IMR-90 (cell line): ENCODE measurements around the gene VSX2. TPM values are rescaled to one million over a fixed set of nuclear protein-coding genes. Genes with fewer than 3 reads are reported as not detected.

Source experiments
- ATAC-seq: fragments of 200-7000 bp; cut with Tn5 transposase; 2 replicates; pipeline ENCODE4 v1.9.1; 2020; ENCODE audit warnings: low read depth, mild to moderate bottlenecking, moderate library complexity
- BruUV-seq: library from RNA; stranded (reverse); fragments of 400-500 nt; replicated peaks from 2 replicates; lab custom pipeline; 2021; lab: Mats Ljungman, UMichigan
- CTCF ChIA-PET: fragments of 300-600 bp; formaldehyde crosslinking; extraction: SDS; loops from one replicate; lab custom pipeline; 2021; ENCODE audit warnings: antibody characterized with exemption; lab: Yijun Ruan, JAX
- POLR2A ChIA-PET: fragments of 300-600 bp; sonication (Branson Sonifier 250); formaldehyde crosslinking; loops from one replicate; lab custom pipeline; 2022; ENCODE audit warnings: antibody characterized with exemption; ENCODE audit not compliant: unreplicated experiment; lab: Charles Lee
- DNase-seq: peaks from one replicate; pipeline ENCODE4 v3.0.0; 2013
- H2AFZ ChIP-seq: replicated peaks from 2 replicates; pipeline ENCODE3; 2013; ENCODE audit warnings: low read length, mild to moderate bottlenecking; ENCODE audit not compliant: poor library complexity
- H2AK5ac ChIP-seq: 2 replicates; pipeline ENCODE4 v1.6.1; 2013; ENCODE audit warnings: low read depth, low read length, inconsistent platforms
- H2AK9ac ChIP-seq: replicated peaks from 2 replicates; pipeline ENCODE3; 2013; ENCODE audit warnings: mild to moderate bottlenecking, low read depth, low read length, moderate library complexity; ENCODE audit not compliant: poor library complexity
- H2BK120ac ChIP-seq: 2 replicates; pipeline ENCODE4 v1.6.1; 2013; ENCODE audit warnings: low read depth, low read length, inconsistent platforms
- H2BK15ac ChIP-seq: 3 replicates; pipeline ENCODE4 v1.6.1; 2013; ENCODE audit warnings: low read depth, low read length, inconsistent platforms
- H2BK20ac ChIP-seq: 2 replicates; pipeline ENCODE4 v1.6.1; 2013; ENCODE audit warnings: low read depth, mild to moderate bottlenecking, inconsistent platforms, low read length, moderate library complexity
- H2BK5ac ChIP-seq: 2 replicates; pipeline ENCODE4 v1.6.1; 2013; ENCODE audit warnings: mild to moderate bottlenecking, low read depth, low read length, inconsistent platforms; ENCODE audit not compliant: poor library complexity, severe bottlenecking
- H3K14ac ChIP-seq: replicated peaks from 2 replicates; pipeline ENCODE4 v1.6.1; 2013; ENCODE audit warnings: low read depth, low read length, inconsistent platforms
- H3K18ac ChIP-seq: 2 replicates; pipeline ENCODE4 v1.6.1; 2013; ENCODE audit warnings: low read depth, low read length, control low read depth
- H3K23ac ChIP-seq: 2 replicates; pipeline ENCODE4 v1.6.1; 2013; ENCODE audit warnings: low read depth, low read length, inconsistent platforms
- H3K27ac ChIP-seq: 2 replicates; pipeline ENCODE4 v1.5.1; 2013; ENCODE audit warnings: mild to moderate bottlenecking, control low read depth, low read length; ENCODE audit not compliant: insufficient read depth
- H3K27me3 ChIP-seq: 2 replicates; pipeline ENCODE4 v1.6.1; 2013; ENCODE audit warnings: low read length; ENCODE audit not compliant: control insufficient read depth, insufficient read depth
- H3K36me3 ChIP-seq: 2 replicates; pipeline ENCODE4 v1.6.1; 2013; ENCODE audit warnings: low read length, mixed read lengths; ENCODE audit not compliant: control insufficient read depth, insufficient read depth
- H3K4ac ChIP-seq: 2 replicates; pipeline ENCODE4 v1.6.1; 2013; ENCODE audit warnings: low read depth, low read length, inconsistent platforms
- H3K4me1 ChIP-seq: 2 replicates; pipeline ENCODE4 v1.6.1; 2013; ENCODE audit warnings: low read length, mixed read lengths; ENCODE audit not compliant: control insufficient read depth, insufficient read depth
- H3K4me2 ChIP-seq: 2 replicates; pipeline ENCODE4 v1.6.1; 2013; ENCODE audit warnings: low read depth, mild to moderate bottlenecking, control low read depth, low read length, moderate library complexity
- H3K4me3 ChIP-seq: 2 replicates; pipeline ENCODE4 v1.5.1; 2013; ENCODE audit warnings: low read depth, mild to moderate bottlenecking, control low read depth, low read length, moderate library complexity; ENCODE audit not compliant: insufficient read depth
- H3K56ac ChIP-seq: 2 replicates; pipeline ENCODE4 v1.6.1; 2013; ENCODE audit warnings: low read length, inconsistent platforms; ENCODE audit not compliant: insufficient read depth; ENCODE audit errors: extremely low read depth
- H3K79me1 ChIP-seq, 2 experiments: 2 replicates each; pipeline ENCODE4 v1.6.1; 2013; ENCODE audit warnings: low read length in 2 of 2, inconsistent platforms in 1 of 2, low read depth in 1 of 2
- H3K9ac ChIP-seq: 2 replicates; pipeline ENCODE4 v1.6.1; 2013; ENCODE audit warnings: low read depth, low read length, control low read depth
- H3K9me1 ChIP-seq: 2 replicates; pipeline ENCODE4 v1.6.1; 2013; ENCODE audit warnings: low read length, inconsistent platforms; ENCODE audit not compliant: insufficient read depth
- H3K9me3 ChIP-seq: 2 replicates; pipeline ENCODE4 v1.6.1; 2013; ENCODE audit warnings: low read length; ENCODE audit not compliant: control insufficient read depth, insufficient read depth
- H4K20me1 ChIP-seq: 2 replicates; pipeline ENCODE4 v1.6.1; 2013; ENCODE audit warnings: low read length, inconsistent platforms; ENCODE audit not compliant: insufficient read depth
- H4K5ac ChIP-seq: 2 replicates; pipeline ENCODE4 v1.6.1; 2013; ENCODE audit warnings: mild to moderate bottlenecking, low read depth, low read length, control low read depth
- H4K8ac ChIP-seq, 2 experiments: 2 replicates each; pipeline ENCODE4 v1.6.1; 2013; ENCODE audit warnings: low read depth in 2 of 2, low read length in 2 of 2, control low read depth in 1 of 2, inconsistent platforms in 1 of 2
- H4K91ac ChIP-seq: 2 replicates; pipeline ENCODE4 v1.6.1; 2013; ENCODE audit warnings: low read depth, low read length, inconsistent platforms; ENCODE audit not compliant: insufficient read depth
- BHLHE40 ChIP-seq: fragments of 150-350 bp; IDR thresholded peaks from 2 replicates; pipeline ENCODE4 v1.6.1; 2016; ENCODE audit warnings: mild to moderate bottlenecking, low read depth, low read length
- CTCF ChIP-seq: conservative IDR thresholded peaks from 2 replicates; pipeline ENCODE4 v1.5.1; 2012; ENCODE audit warnings: mild to moderate bottlenecking, low read depth, low read length, improper control_type of control experiment
- ELK1 ChIP-seq: fragments of 150-350 bp; IDR thresholded peaks from 2 replicates; pipeline ENCODE4 v1.6.1; 2016; ENCODE audit warnings: low read depth, mild to moderate bottlenecking, low read length, moderate library complexity, borderline replicate concordance
- POLR2A ChIP-seq: IDR thresholded peaks from 2 replicates; pipeline ENCODE4 v1.6.1; 2012; ENCODE audit warnings: mild to moderate bottlenecking, low read depth, low read length
- USF2 ChIP-seq: fragments of 150-350 bp; IDR thresholded peaks from 2 replicates; pipeline ENCODE4 v1.6.1; 2017; ENCODE audit warnings: mild to moderate bottlenecking, antibody characterized with exemption, low read length, low read depth
- WGBS, 2 experiments: methylation state at CpG; one replicate each; pipeline versions ENCODE4 v1.1.5 to v1.1.7; 2013; ENCODE audit warnings: missing lambda C conversion rate in 2 of 2; ENCODE audit not compliant: insufficient read length in 1 of 2; ENCODE audit errors: extremely low coverage in 2 of 2; 5-methylcytosine and 5-hydroxymethylcytosine counted together
- dilution Hi-C: fragments of 300-500 bp; cut with HindIII; formaldehyde crosslinking; loops from one replicate; pipeline ENCODE4 v1.14.3; 2018; ENCODE audit warnings: low sequenced_read_pairs; ENCODE audit not compliant: unreplicated experiment
- in situ Hi-C: fragments of 300-500 bp; cut with MboI; formaldehyde crosslinking; loops from 3 replicates; pipeline ENCODE4 v1.14.3; 2019; ENCODE audit warnings: low sequenced_read_pairs, inconsistent platforms, mixed read lengths
- intact Hi-C: fragments of 100-400 bp; cut with micrococcal nuclease; formaldehyde crosslinking; loops from 2 replicates; pipeline ENCODE4 v1.10.0; 2022
- polyA plus RNA-seq, 3 experiments: library from polyadenylated mRNA; depleted of rRNA; stranded (reverse); fragments of >200 nt; gene quantifications; 2 replicates each; pipeline ENCODE4 v1.2.3, GENCODE V29; 2012; ENCODE audit warnings: low replicate concordance in 1 of 3
- total RNA-seq: library from RNA; depleted of rRNA; stranded (reverse); fragments of >200 nt; gene quantifications from 2 replicates; pipeline ENCODE4 v1.2.3, GENCODE V29; 2012

VSX2 gene
- total and polyA plus RNA-seq, 2 of the 4 experiments (the other 2 are of a cell fraction), result not detected

GRCh38 chr14:74207943-74208342 lies 31.3 kb upstream of the VSX2 start:
- Histone ChIP-seq H2AFZ (no peak overlapping the region), H3K4me2 (no peak overlapping the region), H2BK5ac (no peak overlapping the region), H3K4me1 (no peaks in the 10 kb centered on the region), H3K79me1 (no peaks in the 10 kb centered on the region), H3K36me3 (peaks cover 4% of the 10 kb centered on the region), H3K9me1 (peaks cover 3% of the 10 kb centered on the region; the same call in 1 of the 2 replicates), H3K4ac (no peak overlapping the region), H2AK9ac (no peak overlapping the region), H4K8ac (no peak overlapping the region), H3K56ac (no peak overlapping the region), H4K5ac (no peak overlapping the region), H2BK15ac (no peak overlapping the region), H3K9ac (no peak overlapping the region), H2BK120ac (no peak overlapping the region), H3K18ac (no peak overlapping the region), H2BK20ac (no peak overlapping the region), H4K91ac (no peak overlapping the region), H3K27ac (no peak overlapping the region), H3K23ac (no peak overlapping the region), H3K4me3 (no peak overlapping the region), H3K27me3 (peaks cover 15% of the 10 kb centered on the region), H2AK5ac (no peak overlapping the region), H4K20me1 (no peaks in the 10 kb centered on the region), H3K14ac (no peak overlapping the region), H3K9me3 (no peaks in the 10 kb centered on the region)
- POLR2A ChIA-PET, result no interaction called here
- in situ Hi-C loops (no loop called here), dilution Hi-C loops (no loop called here), intact Hi-C loops (no loop called here)
- CTCF ChIA-PET, result no interaction called here
- ATAC-seq, result no peak
- DNase-seq, result no peak
- TF ChIP-seq USF2 (no peak), POLR2A (no peak), ELK1 (no peak), CTCF (0 out of 2 replicates have a peak, but pooled peaks have one; percentile 7), BHLHE40 (no peak)
- no TSS peak for BruUV-seq
- no CpG with 5 or more reads among the region's 3 CpGs for WGBS, 2 experiments
